Activated naive CD8-positive, alpha-beta T cell treated with anti-CD3 and anti-CD28 coated beads for 36 hours (primary cell): Measurements from ENCODE around the gene LPIN3. TPM values are rescaled to one million over a fixed set of nuclear protein-coding genes. Genes with fewer than 3 reads are reported as not detected.

Source experiments
- DNase-seq: peaks from one replicate; pipeline ENCODE4 v3.0.0; 2021
- H3K27ac Mint-ChIP-seq: one replicate; pipeline ENCODE4 v1.8.0; 2022; ENCODE audit warnings: mild to moderate bottlenecking, moderate library complexity, mixed read lengths
- H3K27me3 Mint-ChIP-seq: one replicate; pipeline ENCODE4 v1.8.0; 2022; ENCODE audit warnings: mild to moderate bottlenecking, mixed read lengths
- H3K36me3 Mint-ChIP-seq: one replicate; pipeline ENCODE4 v1.8.0; 2021; ENCODE audit warnings: mild to moderate bottlenecking, mixed read lengths
- H3K4me1 Mint-ChIP-seq: one replicate; pipeline ENCODE4 v1.8.0; 2021; ENCODE audit warnings: mixed read lengths
- H3K4me3 Mint-ChIP-seq: one replicate; pipeline ENCODE4 v1.8.0; 2022; ENCODE audit warnings: mild to moderate bottlenecking, moderate library complexity, mixed read lengths
- H3K9me3 Mint-ChIP-seq: one replicate; pipeline ENCODE4 v1.8.0; 2022; ENCODE audit warnings: mixed read lengths
- total RNA-seq, 2 experiments: library from RNA; stranded (reverse); gene quantifications; one replicate each; pipeline ENCODE4 v1.2.3, GENCODE V29; 2021

Gene LPIN3
- total RNA-seq, 2 experiments from 2014 or later: 1.4 to 1.8 TPM

- Mint-ChIP-seq H3K27ac (no peak overlapping the region), H3K4me3 (no peak overlapping the region), H3K36me3 (no peaks in the 10 kb centered on the region), H3K4me1 (peaks cover 10% of the 10 kb centered on the region), H3K9me3 (no peaks in the 10 kb centered on the region), H3K27me3 (peaks cover 44% of the 10 kb centered on the region)
- no peak for DNase-seq
These were observed 24.5 kb downstream of the LPIN3 start for GRCh38 chr20:41364967-41365765.

- H3K27ac Mint-ChIP-seq: no peak overlapping the region
- no peak for DNase-seq
- H3K4me3 Mint-ChIP-seq: no peak overlapping the region
- H3K4me1 Mint-ChIP-seq: peaks cover 10% of the 10 kb centered on the region
- peaks cover 44% of the 10 kb centered on the region for H3K27me3 Mint-ChIP-seq
- H3K36me3 Mint-ChIP-seq: peaks cover under 1% of the 10 kb centered on the region
- H3K9me3 Mint-ChIP-seq: no peaks in the 10 kb centered on the region
These were observed 25.3 kb downstream of the LPIN3 start for GRCh38 chr20:41365777-41366545.

- peaks cover 44% of the 10 kb centered on the region for H3K27me3 Mint-ChIP-seq
- no peak for DNase-seq
- peaks cover 10% of the 10 kb centered on the region for H3K4me1 Mint-ChIP-seq
- peaks cover 5% of the 10 kb centered on the region for H3K36me3 Mint-ChIP-seq
- peaks cover 4% of the 10 kb centered on the region for H3K9me3 Mint-ChIP-seq
- no peak within 1 kb of the TSS for H3K27ac Mint-ChIP-seq
- peak within 1 kb of the TSS; percentile 59 for H3K4me3 Mint-ChIP-seq
These were observed 26.1 kb downstream of the LPIN3 start, which contains the start of gene EMILIN3 for GRCh38 chr20:41366546-41367392. TSS of gene EMILIN3 (minus strand) at chr20:41366818. CDS start at chr20:41366634, 184 bp downstream.

GRCh38 chr20:41367393-41367695 lies 26.7 kb downstream of the LPIN3 start:
- Mint-ChIP-seq H3K4me1 (peaks cover 10% of the 10 kb centered on the region), H3K4me3 (peak overlapping the region; percentile 59), H3K36me3 (peaks cover 5% of the 10 kb centered on the region), H3K9me3 (peaks cover 4% of the 10 kb centered on the region), H3K27me3 (peaks cover 44% of the 10 kb centered on the region), H3K27ac (no peak overlapping the region)
- no peak for DNase-seq

- no peak for DNase-seq
- Mint-ChIP-seq H3K36me3 (peaks cover 5% of the 10 kb centered on the region), H3K9me3 (peaks cover 5% of the 10 kb centered on the region), H3K27ac (no peak overlapping the region), H3K4me3 (no peak overlapping the region), H3K27me3 (peaks cover 44% of the 10 kb centered on the region), H3K4me1 (peaks cover 10% of the 10 kb centered on the region)
These were observed 27.3 kb downstream of the LPIN3 start for GRCh38 chr20:41367956-41368355.

GRCh38 chr20:41369673-41370072 lies 29.1 kb downstream of the LPIN3 start:
- DNase-seq: no peak
- H3K27me3 Mint-ChIP-seq: peaks cover 44% of the 10 kb centered on the region
- no peak overlapping the region for H3K4me3 Mint-ChIP-seq
- peaks cover 5% of the 10 kb centered on the region for H3K9me3 Mint-ChIP-seq
- H3K27ac Mint-ChIP-seq: no peak overlapping the region
- H3K36me3 Mint-ChIP-seq: peaks cover 5% of the 10 kb centered on the region
- H3K4me1 Mint-ChIP-seq: peaks cover 10% of the 10 kb centered on the region

- no peak overlapping the region for H3K4me3 Mint-ChIP-seq
- H3K27ac Mint-ChIP-seq: no peak overlapping the region
- H3K4me1 Mint-ChIP-seq: peaks cover 10% of the 10 kb centered on the region
- DNase-seq: no peak
- peaks cover 5% of the 10 kb centered on the region for H3K36me3 Mint-ChIP-seq
- H3K9me3 Mint-ChIP-seq: peaks cover 5% of the 10 kb centered on the region
- H3K27me3 Mint-ChIP-seq: peaks cover 39% of the 10 kb centered on the region
These were observed 29.6 kb downstream of the LPIN3 start for GRCh38 chr20:41370176-41370575.

- H3K27me3 Mint-ChIP-seq: peaks cover 39% of the 10 kb centered on the region
- no peak for DNase-seq
- H3K27ac Mint-ChIP-seq: no peak overlapping the region
- H3K4me3 Mint-ChIP-seq: no peak overlapping the region
- H3K4me1 Mint-ChIP-seq: peaks cover 9% of the 10 kb centered on the region
- peaks cover 5% of the 10 kb centered on the region for H3K9me3 Mint-ChIP-seq
- H3K36me3 Mint-ChIP-seq: peaks cover 5% of the 10 kb centered on the region
These were observed 30.8 kb downstream of the LPIN3 start for GRCh38 chr20:41371371-41371770.

GRCh38 chr20:41373251-41373783 lies 32.7 kb downstream of the LPIN3 start:
- peaks cover 5% of the 10 kb centered on the region for H3K36me3 Mint-ChIP-seq
- peaks cover 41% of the 10 kb centered on the region for H3K27me3 Mint-ChIP-seq
- H3K27ac Mint-ChIP-seq: no peak overlapping the region
- H3K4me1 Mint-ChIP-seq: peaks cover 3% of the 10 kb centered on the region
- H3K9me3 Mint-ChIP-seq: peaks cover 5% of the 10 kb centered on the region
- no peak for DNase-seq
- H3K4me3 Mint-ChIP-seq: no peak overlapping the region

- DNase-seq: no peak
- peaks cover 3% of the 10 kb centered on the region for H3K4me1 Mint-ChIP-seq
- H3K27me3 Mint-ChIP-seq: peaks cover 36% of the 10 kb centered on the region
- H3K36me3 Mint-ChIP-seq: peaks cover 5% of the 10 kb centered on the region
- H3K9me3 Mint-ChIP-seq: peaks cover 5% of the 10 kb centered on the region
- no peak overlapping the region for H3K4me3 Mint-ChIP-seq
- H3K27ac Mint-ChIP-seq: no peak overlapping the region
These were observed 33.6 kb downstream of the LPIN3 start for GRCh38 chr20:41373931-41374920.

GRCh38 chr20:41375846-41376245 lies 35.2 kb downstream of the LPIN3 start:
- no peak for DNase-seq
- no peaks in the 10 kb centered on the region for H3K4me1 Mint-ChIP-seq
- H3K36me3 Mint-ChIP-seq: peaks cover 5% of the 10 kb centered on the region
- H3K4me3 Mint-ChIP-seq: no peak overlapping the region
- no peak overlapping the region for H3K27ac Mint-ChIP-seq
- H3K9me3 Mint-ChIP-seq: peaks cover 5% of the 10 kb centered on the region
- peaks cover 42% of the 10 kb centered on the region for H3K27me3 Mint-ChIP-seq

- H3K4me1 Mint-ChIP-seq: no peaks in the 10 kb centered on the region
- no peak overlapping the region for H3K27ac Mint-ChIP-seq
- peaks cover 45% of the 10 kb centered on the region for H3K27me3 Mint-ChIP-seq
- H3K9me3 Mint-ChIP-seq: peaks cover 1% of the 10 kb centered on the region
- DNase-seq: no peak
- peaks cover 2% of the 10 kb centered on the region for H3K36me3 Mint-ChIP-seq
- H3K4me3 Mint-ChIP-seq: no peak overlapping the region
These were observed 35.7 kb downstream of the LPIN3 start for GRCh38 chr20:41376349-41376748.

GRCh38 chr20:41377275-41377674 lies 36.7 kb downstream of the LPIN3 start:
- Mint-ChIP-seq H3K9me3 (peaks cover 1% of the 10 kb centered on the region), H3K36me3 (no peaks in the 10 kb centered on the region), H3K27me3 (peaks cover 45% of the 10 kb centered on the region), H3K4me3 (no peak overlapping the region), H3K27ac (no peak overlapping the region), H3K4me1 (no peaks in the 10 kb centered on the region)
- DNase-seq: no peak

- no peak for DNase-seq
- Mint-ChIP-seq H3K4me1 (no peaks in the 10 kb centered on the region), H3K27ac (no peak overlapping the region), H3K36me3 (no peaks in the 10 kb centered on the region), H3K9me3 (peaks cover 2% of the 10 kb centered on the region), H3K27me3 (peaks cover 48% of the 10 kb centered on the region), H3K4me3 (no peak overlapping the region)
These were observed 38.9 kb downstream of the LPIN3 start for GRCh38 chr20:41379551-41379950.
